ENCODE data around the gene ZNF423.

The ZNF423 gene

GRCh38 chr16:49593424-49594040 lies 262.4 kb downstream of the ZNF423 start:
- no peak for DNase-seq

DNA sequence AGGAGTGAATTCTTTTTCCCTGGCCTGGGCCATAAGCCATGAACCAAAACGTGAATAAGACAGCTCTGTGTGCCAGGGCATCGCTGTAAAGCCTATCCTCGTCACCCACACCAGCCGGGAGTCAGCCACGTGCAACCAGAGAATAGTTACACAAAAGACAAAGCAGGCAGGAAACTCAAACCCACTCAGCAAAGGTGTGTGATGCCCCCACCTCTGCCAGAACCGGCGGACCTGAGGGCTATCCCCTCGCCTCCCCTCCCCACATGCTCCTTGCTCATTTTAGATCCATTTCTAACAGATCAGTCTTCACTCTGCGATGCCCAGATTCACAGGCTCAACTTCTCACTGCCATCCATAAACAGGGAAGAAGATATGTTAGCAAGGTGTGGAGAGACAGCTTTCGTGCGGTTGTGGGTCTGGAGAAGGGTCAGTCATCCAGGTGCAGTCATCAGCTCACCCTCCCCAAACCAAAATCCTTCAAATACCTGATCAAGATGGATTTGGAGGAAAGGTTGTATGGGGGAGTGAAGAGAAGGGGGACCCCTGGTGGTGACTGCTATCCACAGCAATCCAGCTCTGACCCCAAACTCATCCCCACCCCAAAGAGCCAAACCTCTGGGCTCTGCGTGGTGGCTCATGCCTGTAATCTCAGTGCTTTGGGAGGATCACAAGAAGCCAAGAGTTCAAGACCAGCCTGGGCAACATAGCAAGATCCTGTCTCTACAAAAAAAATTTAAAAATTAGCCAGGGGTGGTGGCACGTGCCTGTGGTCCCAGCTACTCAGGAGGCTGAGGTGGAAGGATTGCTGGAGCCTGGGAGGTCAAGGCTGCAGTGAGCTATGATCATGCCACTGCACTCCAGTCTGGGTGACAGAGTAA lies 263.1 kb downstream of the ZNF423 start:
- peak; percentile 64 for DNase-seq

DNA sequence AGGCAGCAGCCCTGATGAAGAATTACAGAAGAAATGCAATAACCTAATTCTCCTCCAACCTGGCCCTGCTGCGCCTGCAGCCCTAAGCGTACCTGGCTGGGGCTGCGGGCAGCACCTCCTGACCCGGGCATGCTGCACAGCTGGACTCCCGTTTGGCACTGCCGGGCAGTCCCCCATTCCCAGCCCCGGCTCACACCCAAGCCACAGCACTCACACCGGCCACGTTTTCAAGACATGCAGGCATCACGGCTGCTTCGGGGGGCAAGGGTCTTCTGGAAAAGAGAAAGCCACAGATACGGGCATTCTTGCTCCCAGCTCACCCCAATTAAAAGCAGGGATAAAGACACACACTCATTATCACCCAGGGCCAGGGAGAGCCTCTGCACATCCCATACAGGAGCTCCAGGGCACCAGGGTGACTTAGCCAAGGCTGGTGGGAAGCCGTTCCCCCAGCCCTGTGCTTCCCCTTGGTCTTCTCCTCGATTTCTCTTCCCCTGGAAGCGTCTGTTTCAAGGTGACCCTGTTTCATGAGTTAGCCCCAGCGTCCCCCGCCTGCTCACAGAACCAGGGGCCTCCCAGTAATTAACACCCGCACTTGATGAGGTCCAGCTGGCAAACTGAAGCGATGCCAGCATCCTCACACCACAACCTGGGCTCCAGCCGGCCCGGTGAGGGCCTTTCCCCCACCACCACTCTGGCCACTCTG lies 265.6 kb downstream of the ZNF423 start:
- no peak for DNase-seq

DNA sequence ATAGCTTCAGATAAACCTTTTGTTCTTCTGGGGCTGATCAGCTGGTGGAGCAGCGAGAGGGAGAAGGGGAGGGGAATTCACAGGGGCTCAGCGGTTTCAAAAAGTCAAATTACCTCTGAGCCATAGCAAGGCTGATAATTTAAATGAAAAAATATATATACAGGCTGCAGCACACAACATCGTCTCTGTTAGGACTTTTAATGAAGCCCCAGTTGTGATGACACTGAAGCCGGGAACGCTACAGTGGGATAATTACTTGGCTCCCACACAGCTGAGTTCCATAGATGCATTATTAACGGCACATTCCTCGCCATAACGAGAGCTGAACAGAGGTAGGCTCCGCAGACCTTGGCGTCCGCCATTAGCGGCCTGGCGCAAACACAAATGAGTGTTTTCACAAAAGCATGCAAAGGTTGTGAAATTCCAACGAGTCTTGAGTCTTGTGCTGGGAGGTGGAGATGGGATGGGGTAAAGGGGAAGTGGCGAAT lies 266.3 kb downstream of the ZNF423 start:
- no peak for DNase-seq

- DNase-seq = no peak
Observed at GRCh38 chr16:49588729-49589384, 267.1 kb downstream of the ZNF423 start.

DNA sequence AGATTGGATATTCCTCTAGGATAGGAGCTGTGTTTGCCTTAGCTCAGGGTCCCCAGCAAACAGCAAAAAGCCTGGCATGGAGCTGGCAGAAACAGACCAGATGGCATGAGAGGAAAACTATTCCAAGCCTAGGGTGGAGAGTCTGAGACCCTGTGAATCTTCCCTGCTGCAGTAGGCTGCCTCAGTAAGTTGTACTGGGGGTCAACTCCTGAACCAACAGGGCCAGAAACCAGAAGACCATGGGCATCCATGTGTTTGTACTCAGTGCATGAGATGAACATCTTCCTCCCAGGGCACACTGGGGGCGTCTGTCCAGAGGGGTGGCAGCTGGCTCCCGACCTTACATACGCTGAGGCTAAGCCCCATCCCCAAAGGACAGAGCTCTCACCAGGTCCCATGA lies 267.9 kb downstream of the ZNF423 start:
- no peak for DNase-seq

- no peak for DNase-seq
Observed at GRCh38 chr16:49587511-49587910, 268.4 kb downstream of the ZNF423 start.

DNA sequence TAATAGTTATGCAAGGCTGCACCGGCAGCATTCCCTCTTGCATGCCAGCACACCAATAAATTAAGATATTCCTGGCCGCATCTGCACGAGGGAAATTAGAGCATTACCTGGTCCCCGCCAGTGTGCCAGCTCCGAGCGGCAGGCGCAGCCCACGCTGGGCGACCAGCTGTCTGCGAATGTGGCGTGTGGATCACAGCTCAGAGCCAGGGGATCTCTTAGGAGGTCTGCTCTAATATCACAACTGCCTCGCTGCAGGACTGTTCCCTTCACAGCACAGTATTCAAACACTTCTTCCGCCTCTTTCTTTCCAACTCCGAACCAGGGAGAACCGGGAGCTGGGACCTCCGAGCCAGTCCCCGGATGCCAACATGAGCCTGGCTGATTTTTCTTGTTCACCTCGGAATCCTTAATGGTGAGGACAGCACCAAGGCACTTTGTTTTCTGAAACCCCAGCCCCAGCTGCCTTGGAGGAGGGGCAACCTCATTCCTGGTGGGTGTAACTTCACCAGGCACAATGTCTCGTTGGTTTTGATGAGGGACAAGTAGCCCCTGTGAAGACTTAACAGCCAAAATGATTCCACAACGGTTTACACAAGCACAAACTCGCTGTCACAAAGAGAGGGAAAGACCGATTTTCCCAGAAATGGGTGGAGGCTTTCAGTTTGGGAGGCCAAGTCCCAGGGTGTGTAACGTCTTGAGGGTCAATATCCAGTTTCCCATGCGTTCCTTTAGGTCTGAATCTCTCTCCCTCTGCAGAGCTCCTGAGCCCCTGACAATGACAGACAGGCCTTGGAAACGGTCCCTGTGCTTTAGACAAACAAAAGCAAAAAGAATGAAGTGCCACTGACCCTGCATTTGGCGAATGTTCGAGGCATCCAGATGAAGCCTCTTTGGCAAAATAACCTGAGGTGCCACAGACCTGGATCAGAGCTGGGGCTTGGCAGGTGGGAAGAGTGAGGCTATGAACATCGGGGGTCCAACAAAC lies 269.2 kb downstream of the ZNF423 start:
- no peak for DNase-seq

DNA sequence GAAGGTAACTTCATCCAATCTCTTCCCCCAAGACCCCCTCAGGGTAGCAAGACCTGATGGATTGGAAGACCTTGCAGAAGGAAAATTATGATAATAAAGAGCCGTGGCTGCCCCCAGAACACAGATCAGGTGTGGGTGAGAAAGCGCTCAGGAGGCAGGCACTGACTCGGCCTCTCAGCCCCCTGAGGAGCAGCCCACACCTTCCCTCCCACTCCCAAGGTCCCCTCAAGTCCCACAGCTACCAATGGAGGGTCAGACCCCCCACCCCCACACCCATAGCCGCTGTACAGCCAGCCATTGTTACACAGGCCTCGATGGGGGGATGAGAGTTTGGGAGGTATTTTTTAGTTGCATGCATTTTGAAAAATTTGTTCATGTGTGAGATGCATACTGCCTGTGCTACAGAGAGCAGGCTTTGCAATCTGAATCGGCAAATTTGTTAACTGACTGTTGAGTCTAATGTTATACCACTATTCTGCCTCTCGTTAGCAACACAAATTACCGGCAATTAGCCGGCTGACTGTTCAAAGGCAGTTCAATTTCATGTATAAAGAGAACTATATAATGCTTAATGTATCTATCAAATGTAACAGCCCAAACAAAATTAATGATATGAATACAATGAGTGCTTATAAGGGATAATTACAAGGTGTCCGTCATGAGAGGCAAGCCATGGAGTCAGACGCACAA lies 270.6 kb downstream of the ZNF423 start:
- DNase-seq = peak; percentile 75

- DNase-seq = no peak
Observed at GRCh38 chr16:49583911-49584310, 272.0 kb downstream of the ZNF423 start.

DNA sequence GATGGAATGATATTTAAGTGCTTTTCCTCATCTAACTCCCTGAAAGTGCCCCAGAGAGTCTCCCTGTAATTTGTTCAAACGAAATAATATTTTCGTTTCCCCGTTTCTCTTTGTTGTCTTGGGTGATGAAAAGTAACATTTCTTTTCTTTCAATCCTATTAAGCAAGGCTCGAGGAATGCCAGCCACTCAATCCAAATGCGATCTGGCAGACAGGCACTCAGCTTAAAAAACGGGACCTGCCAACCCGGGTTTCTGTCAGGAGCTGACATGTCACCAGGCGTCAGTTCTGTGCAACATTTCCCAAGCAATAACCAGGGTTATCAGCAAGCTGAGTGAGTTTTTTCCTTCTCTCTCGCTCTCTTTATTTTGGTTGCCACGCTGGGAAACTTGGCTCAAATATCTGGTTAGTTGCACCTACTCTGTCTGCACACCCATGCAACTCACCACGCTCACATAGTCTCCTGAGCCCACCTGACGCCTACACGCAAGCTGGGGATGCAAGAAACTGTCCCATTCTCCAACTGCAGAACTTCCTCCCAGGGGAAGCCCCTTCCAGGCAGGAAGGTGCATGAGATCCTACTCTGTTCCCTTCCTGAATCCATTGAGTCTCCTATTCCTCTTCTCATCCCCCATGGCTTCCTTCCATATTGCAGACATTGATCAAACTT lies 274.1 kb downstream of the ZNF423 start:
- DNase-seq = no peak

- DNase-seq = no peak
Observed at GRCh38 chr16:49580751-49581303, 275.1 kb downstream of the ZNF423 start.

GRCh38 chr16:49578435-49579024 lies 277.4 kb downstream of the ZNF423 start:
- no peak for DNase-seq

DNA sequence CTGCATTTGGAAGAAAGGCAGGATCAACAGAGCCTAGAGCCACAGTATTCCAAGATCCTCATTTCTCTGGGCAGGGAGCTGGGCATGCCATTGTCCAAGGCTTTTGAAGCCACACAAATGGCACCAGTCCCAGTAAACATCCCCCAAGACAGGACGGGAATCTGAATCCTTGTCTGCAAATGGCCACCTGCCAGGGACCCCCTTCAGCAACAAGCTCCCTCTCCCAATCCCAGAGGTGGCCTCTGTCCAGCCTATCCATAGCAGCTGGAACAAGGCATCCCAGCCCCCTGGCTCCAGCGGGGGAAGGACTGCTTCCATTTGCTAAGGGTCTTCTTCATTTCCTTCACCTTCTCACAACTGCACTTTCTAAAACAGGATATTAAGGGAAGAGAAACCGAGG lies 277.9 kb downstream of the ZNF423 start:
- no peak for DNase-seq

DNA sequence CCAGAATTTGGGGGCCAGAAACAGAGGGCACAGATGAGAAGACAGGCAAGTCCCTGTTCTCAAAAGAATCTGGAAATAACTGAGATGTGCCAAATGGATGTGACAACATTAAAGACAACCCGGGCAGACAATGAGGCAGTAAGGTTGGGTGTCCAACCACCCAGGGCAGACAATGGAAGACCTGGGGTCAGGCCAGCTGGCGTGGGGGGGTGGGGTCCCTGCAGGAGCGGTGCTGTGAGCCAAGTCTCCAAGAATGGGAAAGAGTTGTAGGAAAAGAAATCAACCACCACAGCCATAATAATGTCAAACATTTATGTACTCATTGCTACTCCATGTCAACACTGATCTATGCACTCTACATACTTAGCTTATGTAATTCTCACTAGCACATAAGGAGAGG lies 279.0 kb downstream of the ZNF423 start:
- DNase-seq = no peak

DNA sequence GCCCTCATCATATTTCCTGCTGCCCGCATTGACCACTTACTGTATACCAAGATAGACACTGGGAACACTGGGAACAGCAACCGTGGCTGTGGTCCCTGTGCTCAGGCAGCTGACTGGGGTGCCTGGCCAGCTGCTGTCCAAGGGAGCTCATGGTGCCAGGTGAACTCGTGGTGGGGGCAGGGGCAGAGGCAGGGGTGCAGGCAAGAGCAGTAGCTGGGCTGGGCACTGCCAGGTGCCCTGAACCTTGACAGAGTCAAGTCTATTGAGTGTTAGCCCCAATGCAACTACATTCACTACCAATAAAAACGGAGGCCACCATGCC lies 279.8 kb downstream of the ZNF423 start:
- no peak for DNase-seq

DNA sequence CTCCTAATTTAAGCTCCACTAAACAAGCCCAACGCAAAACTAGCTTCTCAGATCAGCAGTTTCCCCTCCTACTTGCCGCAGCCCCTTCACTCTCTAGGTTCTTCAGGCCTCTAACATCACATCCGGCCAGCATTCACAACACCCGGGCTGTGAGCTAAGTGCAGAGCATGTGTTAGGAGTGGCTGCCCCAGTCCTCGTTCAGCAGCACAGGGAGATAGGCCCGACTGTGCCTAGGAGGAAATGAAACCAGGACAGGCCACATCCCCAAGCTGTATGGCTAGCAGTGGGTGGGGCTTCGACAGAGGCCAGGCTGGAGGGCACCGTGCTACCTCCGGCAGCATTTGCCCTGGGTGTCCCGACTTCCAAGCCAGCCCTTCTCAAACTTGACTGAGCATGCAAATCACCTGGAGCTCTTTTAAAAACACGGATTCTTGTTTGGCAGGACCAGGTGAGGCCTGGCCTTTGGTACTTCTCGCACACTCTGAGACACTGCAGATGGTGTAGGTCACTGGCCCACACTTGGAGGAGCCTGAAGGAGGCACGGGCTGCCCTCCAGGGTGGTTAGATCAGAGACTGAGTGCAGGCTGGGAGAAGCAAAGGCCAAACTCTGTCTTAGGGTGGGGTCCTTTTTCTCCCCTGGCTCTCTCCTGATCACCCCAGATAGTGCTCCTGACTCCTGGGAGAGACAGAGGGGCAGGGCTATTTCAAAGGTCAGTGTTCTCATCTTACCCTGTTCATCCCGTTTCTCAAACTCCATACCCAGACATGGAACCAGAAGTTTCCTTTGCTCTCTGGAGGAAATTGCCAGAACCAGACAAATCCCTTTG lies 280.4 kb downstream of the ZNF423 start:
- DNase-seq = no peak

DNA sequence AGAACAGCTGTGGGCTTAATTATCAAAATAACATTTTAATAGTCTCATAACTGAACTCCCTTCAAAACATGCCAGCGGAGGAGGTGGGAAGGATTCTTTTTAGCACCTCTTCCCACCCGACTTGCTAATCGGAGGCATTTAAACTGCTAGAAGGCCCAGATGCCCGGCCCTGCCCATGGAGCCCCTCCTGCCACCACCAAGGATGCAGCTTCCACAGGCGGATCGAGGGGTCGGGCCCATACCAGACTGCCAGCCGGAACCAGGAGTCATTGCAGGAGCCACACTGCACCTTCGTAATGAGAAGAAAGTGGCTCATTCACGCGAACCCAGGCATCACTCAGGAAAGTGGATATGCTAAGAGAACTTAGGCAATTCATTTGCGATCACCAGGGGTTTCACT lies 281.1 kb downstream of the ZNF423 start:
- no peak for DNase-seq

DNA sequence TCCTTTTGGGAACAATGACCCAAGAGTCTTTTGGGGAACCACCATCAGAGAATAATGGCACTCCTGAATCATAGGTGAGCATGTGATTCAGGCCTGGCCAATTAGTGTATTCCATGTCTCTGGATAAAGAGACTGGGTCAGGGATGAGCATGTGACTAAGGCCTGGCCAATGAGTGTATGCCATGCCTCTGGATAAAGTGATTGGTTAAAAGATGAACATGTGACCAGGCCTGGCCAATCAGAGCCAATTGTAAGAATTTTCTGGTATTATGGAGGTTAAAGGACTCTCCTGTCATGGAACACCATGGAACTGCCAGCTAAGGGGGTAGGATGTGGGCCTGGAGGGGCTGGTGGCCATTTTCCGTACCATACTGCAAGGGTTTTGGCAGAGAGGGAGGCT lies 288.0 kb downstream of the ZNF423 start:
- no peak for DNase-seq

Data from NCI-H1105 (cell line).